Measurements from ENCODE around the gene MAT2A.
A peak's percentile ranks its signal among the peaks of the same experiment; 100 is the strongest.
"Not testable (repeated sequence)": the region's sequence is repeated elsewhere in the genome, so short reads cannot be mapped to it uniquely, and the experiment has no call there.

The MAT2A gene

DNA sequence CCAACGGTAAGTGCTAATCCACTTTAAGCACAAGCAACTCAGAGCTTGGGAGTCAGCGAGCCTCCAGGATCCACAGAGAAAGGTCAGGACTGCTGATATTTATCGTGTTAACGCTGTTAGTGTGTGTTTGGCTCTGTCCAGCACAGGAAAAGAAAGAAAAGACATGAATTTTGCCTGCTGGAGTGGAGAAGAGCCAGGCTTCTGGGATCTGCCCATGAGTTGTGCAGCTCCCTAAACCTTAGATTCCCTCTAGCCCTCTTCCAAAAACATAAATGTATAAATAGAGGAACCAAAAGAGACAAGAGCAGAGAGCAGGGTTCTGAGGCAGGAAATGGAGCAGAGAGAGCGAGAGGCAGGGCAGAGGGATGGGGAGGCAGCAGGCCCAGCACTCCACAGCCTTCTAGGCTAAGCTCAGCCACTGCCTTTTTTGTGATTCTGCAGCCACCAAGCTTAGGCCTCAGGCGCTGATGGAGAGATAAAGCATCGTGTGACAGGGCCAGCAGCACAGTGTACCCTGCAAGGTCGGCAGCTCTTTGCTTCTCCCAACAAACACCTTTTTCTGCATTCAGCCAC lies 14.5 kb upstream of the MAT2A start:
- DNase-seq = no peak

DNA sequence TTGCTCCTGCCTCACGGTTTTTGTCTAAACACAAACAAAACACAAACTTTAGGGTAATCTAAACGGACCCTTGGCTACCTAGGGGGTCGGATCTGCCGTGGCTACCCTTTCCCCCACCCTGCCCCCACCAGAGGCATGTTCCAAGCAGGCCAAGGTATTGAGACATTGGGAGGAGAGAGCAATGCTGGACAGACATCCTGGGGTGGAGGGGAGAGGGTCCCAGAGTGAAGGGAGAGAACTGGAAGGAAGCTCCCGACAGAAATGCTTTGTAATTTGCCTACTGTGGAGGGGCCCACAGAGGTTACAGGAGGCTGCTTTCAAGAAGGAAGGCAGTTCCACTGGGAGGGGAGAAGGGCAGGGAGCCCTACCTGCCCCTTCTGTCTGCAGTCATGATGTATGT lies 13.9 kb upstream of the MAT2A start:
- no peak for DNase-seq

DNA sequence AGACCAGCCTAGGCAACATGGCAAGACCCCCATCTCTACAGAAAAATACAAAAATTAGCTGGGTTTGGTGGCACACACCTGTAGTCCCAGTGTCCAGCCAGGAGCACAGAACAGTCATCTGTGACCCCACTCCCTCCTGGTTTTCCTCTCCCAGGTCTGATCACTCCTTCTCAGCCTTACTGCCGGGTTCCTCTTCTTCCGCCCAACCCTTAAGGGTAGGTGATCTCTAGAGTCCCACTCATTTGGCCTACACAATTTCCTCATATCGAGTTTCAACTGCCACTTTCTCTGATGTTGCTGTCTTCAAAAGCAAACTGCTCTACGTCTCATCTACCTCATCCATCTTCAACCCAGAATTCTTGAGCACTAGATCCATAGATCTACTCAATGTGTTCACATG lies 13.4 kb upstream of the MAT2A start:
- no peak for DNase-seq

DNA sequence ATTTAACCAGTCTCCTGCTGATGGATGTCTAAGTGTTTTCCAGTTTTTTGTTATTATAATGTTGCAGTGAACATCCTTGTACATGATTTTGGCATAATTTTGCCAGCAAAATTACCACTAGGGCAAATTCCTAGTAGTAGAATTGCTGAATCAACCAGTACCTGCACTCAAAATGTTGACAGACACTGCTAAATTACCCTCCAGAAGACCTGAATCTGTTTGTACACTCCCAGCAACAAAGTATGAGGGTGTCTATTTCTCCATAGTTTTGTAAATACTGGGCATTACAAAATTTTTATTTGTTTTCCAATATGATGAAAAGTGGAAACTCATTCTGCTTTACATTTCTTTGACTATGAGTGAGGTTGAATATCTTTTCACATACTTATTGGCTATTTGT lies 11.2 kb upstream of the MAT2A start:
- DNase-seq = no peak

DNA sequence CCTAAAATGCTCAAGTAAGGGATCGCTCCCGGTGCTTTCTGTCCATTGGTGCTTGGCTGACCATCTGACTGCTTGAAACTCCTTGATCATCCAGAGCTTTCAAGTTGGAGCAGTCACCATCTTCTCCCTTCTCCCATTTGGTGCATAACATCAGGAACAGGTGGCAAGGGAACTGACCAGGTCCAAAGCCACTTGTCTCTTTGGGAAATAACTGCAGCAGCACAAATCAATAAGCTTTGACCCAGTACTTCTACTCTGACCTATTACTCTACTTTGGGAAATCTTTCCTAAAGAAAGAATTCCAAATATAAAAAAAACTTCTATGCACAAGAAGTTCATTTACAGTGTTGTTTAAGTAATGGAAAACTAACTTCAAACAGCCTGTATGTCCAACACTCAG lies 10.6 kb upstream of the MAT2A start:
- no peak for DNase-seq

DNA sequence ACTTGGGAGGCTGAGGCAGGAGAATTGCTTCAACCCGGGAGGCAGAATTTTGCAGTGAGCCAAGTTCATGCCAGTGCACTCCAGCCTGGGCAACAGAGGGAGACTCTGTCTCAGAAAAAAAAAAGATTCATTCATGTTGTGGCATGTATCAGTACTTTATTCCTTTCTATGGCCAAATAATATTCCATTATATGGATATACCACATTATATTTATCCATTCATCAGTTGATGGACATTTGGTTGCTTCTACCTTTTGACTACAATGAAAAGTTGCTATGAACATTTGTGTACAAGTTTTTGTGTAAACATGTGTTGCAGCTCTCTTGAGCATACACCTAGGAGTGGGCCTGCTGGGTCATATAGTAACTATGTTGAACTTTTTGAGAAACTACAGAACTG lies 9.2 kb upstream of the MAT2A start:
- no peak for DNase-seq

DNA sequence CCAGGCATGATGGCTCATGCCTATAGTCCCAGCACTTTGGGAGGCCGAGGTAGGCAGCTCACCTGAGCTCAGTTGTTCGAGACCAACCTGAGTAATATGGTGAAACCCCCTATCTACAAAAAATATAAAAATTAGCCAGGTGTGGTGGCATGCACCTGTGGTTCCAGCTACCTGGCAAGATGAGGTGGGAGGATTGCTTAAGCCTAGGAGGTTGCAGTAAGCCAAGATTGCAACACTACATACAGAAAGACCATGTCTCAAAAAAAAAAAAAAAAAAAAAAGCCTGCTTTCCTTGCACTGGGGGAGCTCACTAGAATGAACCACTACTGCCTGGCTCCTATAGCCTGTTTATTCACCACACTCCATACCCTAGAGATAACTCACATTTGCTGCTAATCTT lies 7.4 kb upstream of the MAT2A start:
- DNase-seq = no peak

DNA sequence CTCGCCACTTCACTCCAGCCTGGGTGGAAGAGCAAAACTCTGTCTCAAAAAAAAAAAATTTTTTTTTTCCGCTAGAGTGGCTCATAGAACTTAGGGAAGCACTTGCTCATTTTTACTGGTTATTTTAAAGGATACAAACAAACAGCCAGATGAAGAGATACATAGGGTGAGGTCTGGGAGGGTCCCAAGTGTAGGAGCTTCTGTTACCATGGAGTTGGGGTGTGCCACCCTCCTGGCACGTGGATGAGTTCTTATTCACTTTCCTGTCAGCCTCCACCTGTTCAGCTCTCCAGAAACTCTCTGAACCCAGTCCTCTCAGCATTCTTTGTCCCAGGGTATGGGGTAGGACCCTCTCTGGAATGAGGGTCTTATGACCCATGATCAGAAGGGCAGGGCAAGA lies 4.9 kb upstream of the MAT2A start:
- DNase-seq = no peak

DNA sequence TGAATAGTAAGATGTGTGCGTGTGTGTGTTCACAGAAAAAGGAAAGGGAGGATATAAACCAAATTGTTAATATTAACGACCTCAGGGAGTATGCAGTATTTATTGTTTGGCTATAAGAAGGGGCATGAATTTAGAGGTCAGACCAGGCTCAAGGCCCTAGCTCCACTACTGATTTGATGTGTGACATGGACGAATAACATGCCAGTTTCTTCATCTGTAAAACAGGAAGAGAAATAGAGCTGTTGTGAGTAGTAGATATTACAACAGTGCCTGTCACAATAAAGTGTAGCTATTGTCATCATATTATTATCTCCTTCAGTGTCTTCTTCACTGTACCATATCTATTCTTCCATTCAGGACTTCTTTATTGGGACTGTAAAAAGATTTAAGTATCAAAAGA lies 4.1 kb upstream of the MAT2A start:
- DNase-seq = no peak

DNA sequence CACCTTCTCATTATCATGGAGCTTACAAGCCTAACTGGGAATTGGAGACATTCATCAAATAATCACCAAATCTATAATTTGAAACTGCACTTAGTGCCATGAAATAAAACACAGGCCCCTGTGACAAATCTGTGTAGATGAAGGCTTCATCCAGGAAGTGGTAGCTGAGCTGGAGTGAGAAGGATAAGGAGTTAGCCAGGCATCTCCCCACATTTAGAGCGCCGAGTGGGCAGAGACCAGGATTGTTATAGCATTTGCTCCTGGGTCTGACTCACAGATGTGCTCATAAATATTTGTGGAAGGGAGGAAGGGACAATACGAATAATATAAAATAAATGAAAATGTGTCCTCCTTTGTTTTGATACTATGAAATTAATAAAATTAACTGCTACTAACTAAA lies 2.5 kb upstream of the MAT2A start:
- DNase-seq = no peak

DNA sequence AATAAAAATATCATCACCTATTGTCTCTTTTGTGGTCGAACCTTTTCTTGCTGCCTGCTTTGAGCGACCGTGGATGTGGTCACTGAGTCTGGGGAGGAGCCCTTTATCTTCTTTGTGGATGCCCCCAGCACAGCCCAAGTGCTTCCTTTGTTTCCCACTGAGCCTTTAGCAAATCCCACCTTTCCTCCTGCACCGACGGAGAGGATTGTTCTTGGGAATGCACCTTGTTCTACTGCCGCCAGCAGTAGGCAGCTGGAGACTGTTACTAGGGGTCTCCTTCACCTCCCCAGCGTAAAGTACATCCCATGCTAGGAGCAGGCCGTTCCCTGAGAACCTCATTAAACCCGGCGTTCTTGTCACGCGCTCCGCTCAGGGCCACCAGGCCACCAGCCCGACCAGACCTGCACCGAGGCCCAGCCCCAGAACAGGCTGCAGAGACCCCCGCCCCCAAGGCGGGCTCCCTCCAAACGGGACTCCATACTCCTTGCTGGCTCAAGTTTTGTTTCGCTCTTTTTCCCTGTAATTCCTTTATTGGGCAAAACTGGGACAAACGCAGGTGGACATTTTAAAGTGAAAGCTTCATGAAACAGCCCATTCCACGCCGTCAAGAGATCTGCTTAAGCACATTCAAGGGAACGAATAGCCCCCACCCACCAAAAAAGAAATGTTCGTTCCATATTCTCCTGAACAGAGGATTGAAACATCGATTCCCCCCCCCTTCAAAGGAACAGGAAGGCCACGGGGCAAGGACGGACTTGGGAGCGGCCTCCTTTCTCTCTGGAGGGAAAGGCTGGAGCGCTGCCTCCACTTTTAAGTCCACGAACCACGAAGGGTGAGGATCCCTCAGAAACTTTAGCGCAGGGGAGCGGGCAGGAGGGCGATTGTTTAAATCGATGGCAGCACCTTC lies 1.1 kb upstream of the MAT2A start:
- DNase-seq = no peak

DNA sequence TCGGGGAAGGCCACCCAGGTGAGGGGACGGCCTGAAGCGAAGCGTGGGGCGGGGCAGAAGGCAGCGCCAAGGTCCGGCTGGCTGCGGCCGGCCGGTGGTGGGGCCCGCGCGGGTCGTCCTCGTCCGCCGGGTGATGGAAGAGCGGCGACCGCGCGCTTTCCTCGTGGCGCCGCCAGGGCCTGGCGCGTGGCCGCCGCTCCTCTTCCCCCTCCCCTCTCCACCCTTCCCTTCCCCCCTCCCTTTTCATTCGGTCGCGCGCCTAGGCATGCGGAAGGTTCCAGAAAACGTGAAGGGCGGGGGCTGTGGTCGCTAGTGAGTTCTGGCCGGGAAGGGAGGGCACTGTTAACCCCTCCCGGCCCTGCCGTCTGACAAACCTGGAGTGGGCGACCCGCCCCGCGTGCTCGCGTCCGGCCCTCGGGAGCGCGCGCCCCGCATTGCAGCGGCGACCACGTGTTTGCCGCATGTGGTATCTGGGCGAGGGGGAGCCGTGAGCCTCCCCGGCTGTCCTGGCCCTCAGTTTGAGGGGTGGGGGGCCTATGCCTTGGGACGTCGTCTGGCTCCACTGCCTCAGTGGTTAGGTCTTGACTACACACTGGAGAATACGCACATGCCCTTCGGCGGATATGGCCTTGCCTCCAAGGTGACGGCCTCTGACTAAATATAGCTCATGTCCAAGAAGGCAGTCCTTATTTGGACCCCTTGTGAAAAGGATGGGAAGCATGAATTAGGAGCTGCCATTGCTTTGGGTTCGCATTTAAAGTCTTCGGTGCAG lies 579 bp downstream of the MAT2A start:
- peak; percentile 79 for DNase-seq

DNA sequence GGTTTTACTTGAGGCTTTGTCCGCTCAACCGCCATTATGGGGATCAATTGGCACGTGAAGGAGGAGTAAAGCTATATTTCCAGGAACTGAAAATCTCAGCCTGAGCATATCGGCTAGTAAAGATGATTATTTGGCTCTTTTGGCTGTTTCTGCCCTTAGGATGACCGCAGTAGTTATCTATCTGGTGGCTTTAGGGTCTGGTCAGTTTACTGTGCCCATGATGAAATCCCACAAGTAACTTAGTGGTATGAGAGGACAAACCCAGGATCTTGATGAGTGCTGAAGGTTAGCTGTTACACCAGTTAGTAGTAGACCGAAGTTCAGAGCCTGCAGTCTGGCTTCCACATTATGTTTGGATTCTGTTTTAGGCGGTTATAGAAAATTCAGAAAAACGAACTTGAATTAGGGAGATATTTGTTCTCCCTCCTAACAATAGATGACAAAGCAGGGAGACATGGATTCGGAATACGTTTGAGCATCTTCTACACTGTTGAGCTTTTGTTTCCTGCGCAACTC lies 1.2 kb downstream of the MAT2A start:
- no peak for DNase-seq

DNA sequence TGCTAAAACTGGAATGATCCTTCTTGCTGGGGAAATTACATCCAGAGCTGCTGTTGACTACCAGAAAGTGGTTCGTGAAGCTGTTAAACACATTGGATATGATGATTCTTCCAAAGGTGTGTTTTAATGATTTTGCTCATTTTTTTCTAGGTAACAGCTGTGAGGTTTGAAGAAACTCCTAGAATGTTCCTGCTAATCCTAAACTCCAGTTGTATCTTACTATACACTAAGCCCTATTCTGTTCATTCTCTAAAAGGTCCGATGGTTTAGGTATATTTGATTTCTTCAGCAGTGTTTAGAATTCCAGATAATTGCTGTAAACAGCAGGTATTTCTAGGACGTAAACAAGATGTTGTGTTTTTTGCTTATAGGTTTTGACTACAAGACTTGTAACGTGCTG lies 2.3 kb downstream of the MAT2A start:
- DNase-seq = no peak

DNA sequence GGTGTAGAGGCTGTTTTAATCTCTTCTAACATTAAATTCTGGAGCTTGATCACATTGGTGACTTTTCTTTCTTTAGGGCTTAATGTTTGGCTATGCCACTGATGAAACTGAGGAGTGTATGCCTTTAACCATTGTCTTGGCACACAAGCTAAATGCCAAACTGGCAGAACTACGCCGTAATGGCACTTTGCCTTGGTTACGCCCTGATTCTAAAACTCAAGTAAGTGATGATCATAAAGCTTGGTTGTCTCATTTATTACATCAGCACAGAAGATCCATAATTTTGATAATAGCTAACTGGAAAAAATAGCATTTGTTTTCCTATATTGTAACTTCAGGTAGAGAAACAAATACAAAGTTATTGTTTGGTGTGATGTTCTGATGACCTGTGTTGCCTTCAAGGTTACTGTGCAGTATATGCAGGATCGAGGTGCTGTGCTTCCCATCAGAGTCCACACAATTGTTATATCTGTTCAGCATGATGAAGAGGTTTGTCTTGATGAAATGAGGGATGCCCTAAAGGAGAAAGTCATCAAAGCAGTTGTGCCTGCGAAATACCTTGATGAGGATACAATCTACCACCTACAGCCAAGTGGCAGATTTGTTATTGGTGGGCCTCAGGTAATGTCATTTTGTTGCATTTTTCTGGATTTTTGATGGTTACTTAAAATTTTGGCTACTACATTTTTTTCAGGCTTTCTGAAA lies 2.9 kb downstream of the MAT2A start:
- no peak for DNase-seq

DNA sequence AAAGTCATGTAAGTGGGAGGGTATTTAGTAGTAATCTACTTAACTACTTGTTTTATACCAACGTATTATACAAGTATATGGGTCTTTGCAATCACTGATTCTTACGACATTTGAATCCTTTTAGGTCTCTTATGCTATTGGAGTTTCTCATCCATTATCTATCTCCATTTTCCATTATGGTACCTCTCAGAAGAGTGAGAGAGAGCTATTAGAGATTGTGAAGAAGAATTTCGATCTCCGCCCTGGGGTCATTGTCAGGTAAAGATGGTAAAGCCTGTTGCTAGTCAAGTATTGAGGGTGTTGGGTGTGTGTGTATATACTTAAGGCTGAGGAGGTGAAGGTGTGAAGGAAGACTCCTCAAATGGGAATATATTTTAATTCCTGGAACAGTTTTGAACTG lies 3.8 kb downstream of the MAT2A start:
- no peak for DNase-seq

DNA sequence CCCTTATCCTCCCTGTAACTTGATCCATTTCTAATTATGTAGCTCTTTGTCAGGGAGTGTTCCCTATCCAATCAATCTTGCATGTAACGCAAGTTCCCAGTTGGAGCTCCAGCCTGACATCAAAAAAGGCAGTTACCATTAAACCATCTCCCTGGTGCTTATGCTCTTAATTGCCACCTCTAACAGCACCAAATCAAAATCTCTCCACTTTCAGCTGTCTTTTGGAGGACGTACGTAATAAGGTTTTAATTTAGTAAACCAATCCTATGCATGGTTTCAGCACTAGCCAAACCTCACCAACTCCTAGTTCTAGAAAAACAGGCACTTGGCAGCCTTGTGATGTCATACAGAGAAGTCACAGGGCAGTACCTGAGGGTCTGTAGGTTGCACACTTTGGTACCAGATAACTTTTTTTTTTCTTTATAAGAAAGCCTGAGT lies 5.3 kb downstream of the MAT2A start:
- DNase-seq = not testable (repeated sequence)

DNA sequence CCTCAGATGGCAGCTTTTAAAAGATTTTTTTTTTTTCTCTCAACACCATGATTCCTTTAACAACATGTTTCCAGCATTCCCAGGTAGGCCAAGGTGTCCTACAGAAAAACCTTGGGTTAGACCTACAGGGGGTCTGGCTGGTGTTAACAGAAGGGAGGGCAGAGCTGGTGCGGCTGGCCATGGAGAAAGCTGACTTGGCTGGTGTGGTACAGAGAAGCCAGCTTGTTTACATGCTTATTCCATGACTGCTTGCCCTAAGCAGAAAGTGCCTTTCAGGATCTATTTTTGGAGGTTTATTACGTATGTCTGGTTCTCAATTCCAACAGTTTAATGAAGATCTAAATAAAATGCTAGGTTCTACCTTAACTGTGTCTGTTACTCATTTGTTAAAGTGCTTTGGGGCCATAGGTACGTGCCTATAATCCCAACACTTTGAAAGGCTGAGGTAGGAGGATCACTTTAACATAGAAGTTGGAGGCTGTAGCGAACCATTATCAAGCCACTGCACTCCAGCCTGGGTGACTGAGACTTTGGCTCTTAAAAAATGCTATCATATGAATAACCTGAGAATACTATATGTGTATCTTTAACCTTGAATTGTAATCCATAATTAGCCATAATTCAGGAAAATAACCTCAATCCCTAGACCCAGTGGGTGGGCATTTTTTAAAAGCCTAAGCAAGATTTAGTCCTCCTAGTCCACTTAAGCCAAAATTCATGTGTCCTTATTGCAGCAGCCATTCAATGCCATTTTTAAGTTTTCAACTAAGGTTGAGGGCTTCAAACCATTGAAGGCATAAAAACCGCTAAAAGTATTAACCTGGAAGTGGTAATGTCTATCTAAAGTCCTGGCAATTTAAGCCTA lies 6.2 kb downstream of the MAT2A start:
- not testable (repeated sequence) for DNase-seq

DNA sequence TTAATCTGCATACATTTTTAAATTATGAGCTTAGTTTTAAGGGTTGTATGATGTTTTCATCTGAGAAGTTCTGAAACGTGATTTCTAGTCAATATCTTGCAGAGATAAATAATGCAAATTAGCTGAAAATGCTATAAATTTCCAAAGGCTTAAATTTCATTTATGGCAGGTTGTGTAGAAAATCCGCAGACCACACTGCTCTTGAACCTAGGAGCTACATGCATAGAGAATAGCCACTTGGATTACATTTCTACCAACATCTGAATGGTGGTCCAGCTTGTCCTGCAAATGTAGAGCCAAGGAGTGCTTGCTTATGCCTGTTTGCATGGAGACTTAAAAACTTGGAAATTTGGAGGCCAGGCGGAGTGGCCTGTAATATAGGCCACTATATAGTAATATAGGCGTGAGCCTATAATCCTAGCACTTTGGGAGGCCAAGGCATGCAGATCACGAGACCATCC lies 6.8 kb downstream of the MAT2A start:
- DNase-seq = no peak

DNA sequence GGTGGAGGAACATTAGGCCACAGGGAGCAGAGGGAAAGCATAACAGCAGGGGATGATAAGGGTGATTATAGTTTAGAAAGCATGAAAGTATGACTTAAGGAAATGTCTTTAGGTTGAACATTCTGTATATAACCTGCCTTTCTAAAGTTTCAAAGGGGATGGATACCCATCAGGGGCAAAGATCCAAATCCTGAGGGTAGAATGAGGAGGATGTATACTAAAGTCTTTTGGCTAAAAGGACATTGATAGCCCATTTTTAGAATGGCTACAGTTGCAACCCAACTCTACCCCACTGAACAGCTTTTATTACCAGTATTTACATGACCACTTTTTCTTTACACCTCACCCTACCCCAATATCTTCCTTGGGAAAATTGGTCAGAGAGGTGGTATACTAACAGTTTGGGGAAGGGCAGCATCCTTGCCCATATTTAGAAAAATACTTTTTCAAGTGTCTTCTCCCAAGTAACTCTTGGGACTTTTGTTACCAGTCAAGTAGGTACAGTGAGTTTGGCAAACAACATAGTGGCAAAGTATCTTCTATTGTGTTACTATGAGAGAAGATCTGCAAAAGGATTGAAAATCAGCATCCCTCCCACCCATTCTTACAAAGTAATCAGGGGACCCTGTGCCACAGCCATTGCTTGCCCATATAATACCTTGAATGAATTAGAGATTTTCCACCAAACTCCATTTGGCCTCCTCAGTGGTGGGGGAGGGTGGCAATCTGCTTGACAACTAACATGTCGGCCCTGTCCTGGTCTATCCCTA lies 8.3 kb downstream of the MAT2A start:
- DNase-seq = no peak
